Eye (tissue), 1 donor: ENCODE results near the gene ME3.

Experiments used
- DNase-seq: peaks from one replicate; pipeline ENCODE4 v3.0.0-alpha.2; 2015

Gene ME3

DNA sequence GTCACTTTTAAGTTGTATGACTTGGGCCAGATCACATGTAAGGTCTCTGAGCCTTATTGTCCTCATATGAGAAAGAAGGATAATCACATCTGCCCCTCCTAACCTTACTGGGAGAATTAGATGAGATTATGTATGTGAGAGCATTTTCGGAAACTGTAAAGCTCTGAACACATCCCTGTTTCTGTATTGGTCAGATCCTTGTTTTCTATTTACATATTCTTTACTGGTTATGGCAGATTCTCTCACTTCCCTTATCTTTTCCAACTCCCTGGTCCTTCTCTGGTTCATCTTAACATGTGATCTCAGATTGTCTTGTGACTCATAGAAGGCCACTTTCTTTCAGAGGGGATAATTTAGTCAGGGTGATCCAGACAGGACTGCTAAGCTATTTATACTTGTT is 255.9 kb downstream of the ME3 start:
- no peak for DNase-seq

DNA sequence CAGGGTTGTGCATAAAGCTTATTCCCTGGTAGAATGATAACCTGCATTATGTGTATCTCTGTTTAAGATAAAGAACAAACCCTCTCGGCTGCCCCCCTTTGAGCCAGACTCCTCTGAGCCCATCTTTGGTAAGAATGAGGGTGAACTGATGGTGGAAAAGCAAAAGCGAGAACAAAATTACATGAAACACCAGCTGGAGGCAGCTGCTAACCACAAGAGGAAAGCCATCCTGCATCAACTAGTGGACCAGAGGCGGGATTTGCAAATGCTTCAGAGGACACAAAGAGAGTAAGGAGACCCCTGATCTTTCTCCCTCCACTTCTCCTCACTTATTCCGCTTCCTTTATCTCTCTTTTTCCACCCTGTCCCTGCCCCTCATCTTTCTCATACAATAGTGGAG is 257.4 kb downstream of the ME3 start:
- DNase-seq: no peak

GRCh38 chr11:86414032-86414431 is 258.4 kb downstream of the ME3 start:
- DNase-seq: no peak

- DNase-seq: no peak
Measured at GRCh38 chr11:86408845-86409244, 263.6 kb downstream of the ME3 start.

- DNase-seq: no peak
Measured at GRCh38 chr11:86403458-86403857, 269.0 kb downstream of the ME3 start.

GRCh38 chr11:86398106-86398505 is 274.3 kb downstream of the ME3 start:
- DNase-seq: no peak

DNA sequence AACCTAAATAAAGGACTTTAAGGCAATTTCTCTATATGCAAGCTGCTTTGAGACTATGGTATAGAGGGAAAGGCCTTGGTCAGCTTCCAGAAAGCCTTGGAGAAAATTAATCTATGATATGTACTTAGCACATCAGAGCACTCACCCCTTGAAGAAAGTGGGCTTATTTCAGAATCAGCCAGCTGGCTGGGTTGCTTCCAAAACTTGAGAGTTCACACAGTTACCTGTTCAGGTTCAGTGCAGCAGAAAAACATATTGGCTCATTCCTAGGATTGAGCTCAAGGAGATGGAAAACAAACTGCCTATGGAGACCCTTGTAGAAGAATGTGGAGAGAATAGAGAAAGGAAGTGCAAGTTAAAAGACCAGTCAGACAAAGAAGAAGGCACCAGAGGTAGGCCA is 275.1 kb downstream of the ME3 start:
- no peak for DNase-seq

DNA sequence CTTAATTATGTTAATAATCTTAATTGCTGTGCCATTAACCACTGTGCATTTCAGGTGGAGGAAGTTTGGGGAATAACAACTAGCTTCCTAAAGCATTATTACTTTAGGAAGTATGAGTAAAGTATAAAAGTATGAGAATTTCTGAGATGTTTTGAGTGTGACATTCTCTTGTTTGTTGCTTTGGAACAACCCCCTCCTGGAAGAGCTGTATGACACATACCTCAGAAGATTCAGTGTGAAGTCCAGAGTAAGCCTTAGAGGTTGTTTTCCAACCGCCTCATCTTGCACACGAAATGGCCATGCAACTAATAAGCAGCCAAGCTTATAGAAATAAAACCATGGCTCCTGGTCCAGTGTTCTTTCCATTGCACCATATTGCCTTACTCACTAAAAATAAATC is 276.0 kb downstream of the ME3 start:
- no peak for DNase-seq

- no peak for DNase-seq
Measured at GRCh38 chr11:86395061-86395551, 277.3 kb downstream of the ME3 start.
